Measurements from ENCODE around the gene PRRT2.

DNA sequence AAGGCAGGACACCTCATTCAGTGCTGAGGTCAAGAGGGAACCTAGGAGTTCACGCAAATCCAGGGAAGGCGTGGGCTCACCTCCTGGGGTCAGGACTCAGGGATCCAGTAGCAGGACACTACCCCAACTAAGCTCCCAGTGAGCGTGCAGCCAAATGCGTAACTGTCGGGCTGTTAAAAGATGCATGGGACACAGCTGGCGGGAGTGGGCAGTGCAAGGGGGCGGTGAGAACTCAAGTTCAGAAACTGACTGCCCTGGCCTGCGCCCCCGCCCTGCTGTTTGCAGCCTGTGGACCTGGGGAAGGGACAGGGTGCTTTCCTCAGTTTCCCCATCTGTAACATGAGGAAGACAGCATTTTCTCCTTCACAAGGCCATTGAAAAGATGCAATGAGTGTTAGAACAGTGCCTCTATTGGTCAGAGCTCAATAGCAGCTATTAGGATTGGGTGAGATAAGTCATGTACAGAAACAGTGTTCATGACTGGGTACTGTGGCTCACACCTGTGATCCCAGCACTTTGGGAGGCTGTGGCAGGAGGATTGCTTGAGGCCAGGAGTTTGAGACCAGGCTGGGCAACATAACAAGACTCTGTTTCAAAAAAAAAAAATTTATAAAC is 30.8 kb downstream of the PRRT2 start:
- no peak for TF ChIP-seq EZH2phosphoT487 (IDR thresholded peaks at IDR 0.05; ENCODE audit: low read length)
- no peak for TF ChIP-seq CTCF (IDR thresholded peaks at IDR 0.05; ENCODE audit: low read length)
- TF ChIP-seq EZH2 (optimal IDR thresholded peaks at IDR 0.05; ENCODE audit: low read depth, low read length), result no peak
